Fibroblast of lung (primary cell): ENCODE results near the gene PPID. TPM values are rescaled to one million over a fixed set of nuclear protein-coding genes. Genes with fewer than 3 reads are reported as not detected.
A peak's percentile ranks its signal among the peaks of the same experiment; 100 is the strongest.

Experiments used
- DNase-seq, 2 donors: peaks; one replicate each; pipeline versions ENCODE4 v3.0.0 to v3.0.0-alpha.2; 2010; ENCODE audit warnings: low read depth in 2 of 2
- H2AFZ ChIP-seq: 2 replicates; pipeline ENCODE4 v1.5.1; 2012; ENCODE audit warnings: low read length, control low read depth, inconsistent platforms
- H3K27ac ChIP-seq: 2 replicates; pipeline ENCODE4 v1.5.1; 2011; ENCODE audit warnings: low read length, control low read depth; ENCODE audit not compliant: insufficient read depth
- H3K27me3 ChIP-seq: 2 replicates; pipeline ENCODE4 v1.5.1; 2011; ENCODE audit warnings: mild to moderate bottlenecking, low read length; ENCODE audit not compliant: control insufficient read depth, insufficient read depth
- H3K36me3 ChIP-seq: 2 replicates; pipeline ENCODE4 v1.5.1; 2011; ENCODE audit warnings: low read length; ENCODE audit not compliant: control insufficient read depth, insufficient read depth
- H3K4me1 ChIP-seq: 2 replicates; pipeline ENCODE4 v1.5.1; 2011; ENCODE audit warnings: low read length; ENCODE audit not compliant: control insufficient read depth, insufficient read depth; ENCODE audit errors: extremely low read depth
- H3K4me2 ChIP-seq: 2 replicates; pipeline ENCODE4 v1.5.1; 2011; ENCODE audit warnings: low read length, control low read depth; ENCODE audit not compliant: insufficient read depth; ENCODE audit errors: extremely low read depth
- H3K4me3 ChIP-seq, 4 experiments: fragments of 200-600 bp in 1 of 4; sonication (generic) in 1 of 4; replicated peaks in 1 of 4; 2 replicates each; pipeline ENCODE4 v1.5.1; 2011 to 2016; ENCODE audit warnings: low read length in 4 of 4, low read depth in 3 of 4, mild to moderate bottlenecking in 3 of 4, control low read depth in 2 of 4, inconsistent platforms in 1 of 4, mixed read lengths in 1 of 4; ENCODE audit not compliant: insufficient read depth in 1 of 4; ENCODE audit errors: control extremely low read depth in 1 of 4
- H3K79me2 ChIP-seq: 2 replicates; pipeline ENCODE4 v1.5.1; 2012; ENCODE audit warnings: mild to moderate bottlenecking, low read length, inconsistent platforms; ENCODE audit not compliant: control insufficient read depth, insufficient read depth
- H3K9ac ChIP-seq: 2 replicates; pipeline ENCODE4 v1.5.1; 2011; ENCODE audit warnings: mild to moderate bottlenecking, low read length, control low read depth; ENCODE audit not compliant: insufficient read depth
- H3K9me3 ChIP-seq: 2 replicates; pipeline ENCODE4 v1.5.1; 2012; ENCODE audit warnings: low read depth, low read length; ENCODE audit not compliant: control insufficient read depth, insufficient read depth
- H4K20me1 ChIP-seq: 2 replicates; pipeline ENCODE4 v1.5.1; 2011; ENCODE audit warnings: low read length; ENCODE audit not compliant: control insufficient read depth, insufficient read depth; ENCODE audit errors: extremely low read depth
- EZH2 ChIP-seq: IDR thresholded peaks from 2 replicates; pipeline ENCODE4 v1.5.1; 2012; ENCODE audit warnings: low read length, control low read depth, mild to moderate bottlenecking; ENCODE audit errors: missing control alignments
- polyA plus RNA-seq, 2 donors: library from polyadenylated mRNA; depleted of rRNA in 1 of 2; stranded (reverse) in 1 of 2; unstranded in 1 of 2; fragments of >200 nt; gene quantifications; 2 replicates each; pipeline ENCODE4 v1.2.1, GENCODE V29; 2011 to 2012; ENCODE audit warnings: missing spikeins in 1 of 2
- total RNA-seq: library from RNA; depleted of rRNA; stranded (reverse); fragments of >200 nt; gene quantifications from 2 replicates; pipeline ENCODE4 v1.2.1, GENCODE V29; 2014
- TF ChIP-seq, protein P1 (sequence below), 2 donors: IDR thresholded peaks in 1 of 2; conservative IDR thresholded peaks in 1 of 2; 1 replicate in 1 of 2; 2 replicates in 1 of 2; pipeline ENCODE4 v1.5.1; 2011 to 2012; ENCODE audit warnings: low read length in 2 of 2, control low read depth in 1 of 2, inconsistent platforms in 1 of 2, low read depth in 1 of 2, mild to moderate bottlenecking in 1 of 2

PPID gene
- total and polyA plus RNA-seq, 2 donors (not counting 1 experiment from before 2014, with no cell fraction given) = 18.4 to 36.0 TPM

GRCh38 chr4:158671665-158671914, 51.6 kb downstream of the PPID start, which contains the start of gene C4orf46:
TSS of gene C4orf46 (minus strand) at chr4:158671887. CDS start at chr4:158671801, 86 bp downstream.
- no peak for DNase-seq
- Histone ChIP-seq H3K4me2 (peak within 1 kb of the TSS; percentile 97), H3K9ac (peak within 1 kb of the TSS; percentile 96), H3K27me3 (no peaks in the 10 kb centered on the region), H4K20me1 (no peaks in the 10 kb centered on the region), H3K4me3 (peak within 1 kb of the TSS; percentile 79 to 98 (median 94)), H3K9me3 (no peaks in the 10 kb centered on the region), H3K4me1 (no peaks in the 10 kb centered on the region), H3K36me3 (no peaks in the 10 kb centered on the region), H3K79me2 (peaks cover 35% of the 10 kb centered on the region), H3K27ac (peak within 1 kb of the TSS; percentile 92), H2AFZ (peak within 1 kb of the TSS; percentile 99)
- TF ChIP-seq EZH2 = no peak
- TF ChIP-seq, protein P1, sequence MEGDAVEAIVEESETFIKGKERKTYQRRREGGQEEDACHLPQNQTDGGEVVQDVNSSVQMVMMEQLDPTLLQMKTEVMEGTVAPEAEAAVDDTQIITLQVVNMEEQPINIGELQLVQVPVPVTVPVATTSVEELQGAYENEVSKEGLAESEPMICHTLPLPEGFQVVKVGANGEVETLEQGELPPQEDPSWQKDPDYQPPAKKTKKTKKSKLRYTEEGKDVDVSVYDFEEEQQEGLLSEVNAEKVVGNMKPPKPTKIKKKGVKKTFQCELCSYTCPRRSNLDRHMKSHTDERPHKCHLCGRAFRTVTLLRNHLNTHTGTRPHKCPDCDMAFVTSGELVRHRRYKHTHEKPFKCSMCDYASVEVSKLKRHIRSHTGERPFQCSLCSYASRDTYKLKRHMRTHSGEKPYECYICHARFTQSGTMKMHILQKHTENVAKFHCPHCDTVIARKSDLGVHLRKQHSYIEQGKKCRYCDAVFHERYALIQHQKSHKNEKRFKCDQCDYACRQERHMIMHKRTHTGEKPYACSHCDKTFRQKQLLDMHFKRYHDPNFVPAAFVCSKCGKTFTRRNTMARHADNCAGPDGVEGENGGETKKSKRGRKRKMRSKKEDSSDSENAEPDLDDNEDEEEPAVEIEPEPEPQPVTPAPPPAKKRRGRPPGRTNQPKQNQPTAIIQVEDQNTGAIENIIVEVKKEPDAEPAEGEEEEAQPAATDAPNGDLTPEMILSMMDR (conservative IDR thresholded peaks at IDR 0.05 in 1 of 2, IDR thresholded peaks at IDR 0.05 in 1 of 2; ENCODE audit: low read depth in 1 of 2, low read length in 2 of 2) = no peak

DNA sequence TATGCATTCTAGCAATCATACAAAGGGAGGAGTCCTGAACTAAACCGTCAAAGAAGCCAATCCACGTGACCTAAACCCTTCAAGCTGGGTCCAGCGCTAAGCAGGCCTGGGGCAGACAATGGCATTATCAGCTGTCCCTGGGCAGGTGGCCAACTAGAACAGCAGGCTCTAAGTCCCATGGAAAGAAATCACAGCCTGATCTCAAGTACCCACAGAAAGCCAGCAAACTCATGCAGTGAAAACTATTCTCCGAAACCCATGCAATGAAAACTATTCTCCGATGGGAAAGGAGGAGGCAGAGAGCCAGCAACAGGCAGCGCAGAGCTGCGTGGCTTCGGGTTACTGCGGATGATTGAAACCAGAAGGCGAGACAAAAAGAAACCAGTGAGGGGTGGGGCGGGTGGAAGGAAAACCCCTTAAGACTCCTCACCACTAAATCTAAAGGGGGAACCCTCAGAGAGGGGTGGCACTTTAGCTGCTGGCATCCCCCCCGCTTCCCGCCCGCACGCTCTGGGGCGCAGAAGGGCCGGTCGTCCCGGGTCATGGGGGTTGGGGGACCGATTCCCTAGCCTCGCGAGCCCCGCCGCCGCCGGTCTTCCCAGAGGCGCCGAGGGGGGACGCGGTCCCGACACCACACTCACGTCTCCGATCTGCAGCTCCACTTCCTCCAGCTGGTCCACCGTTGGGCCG, 52.1 kb downstream of the PPID start:
- Histone ChIP-seq H3K36me3 (no peaks in the 10 kb centered on the region), H3K4me1 (no peaks in the 10 kb centered on the region), H4K20me1 (no peaks in the 10 kb centered on the region), H3K27ac (peak overlapping the region; percentile 92), H3K9me3 (no peaks in the 10 kb centered on the region), H3K79me2 (peaks cover 35% of the 10 kb centered on the region), H3K4me2 (peak overlapping the region; percentile 90), H2AFZ (peak overlapping the region; percentile 82), H3K27me3 (no peaks in the 10 kb centered on the region), H3K4me3 (peak overlapping the region; percentile 79 to 98 (median 94)), H3K9ac (peak overlapping the region; percentile 96)
- TF ChIP-seq, protein P1 (conservative IDR thresholded peaks at IDR 0.05 in 1 of 2, IDR thresholded peaks at IDR 0.05 in 1 of 2; ENCODE audit: low read depth in 1 of 2, low read length in 2 of 2) = no peak
- no peak for TF ChIP-seq EZH2
- DNase-seq = peak; percentile 83 to 84

DNA sequence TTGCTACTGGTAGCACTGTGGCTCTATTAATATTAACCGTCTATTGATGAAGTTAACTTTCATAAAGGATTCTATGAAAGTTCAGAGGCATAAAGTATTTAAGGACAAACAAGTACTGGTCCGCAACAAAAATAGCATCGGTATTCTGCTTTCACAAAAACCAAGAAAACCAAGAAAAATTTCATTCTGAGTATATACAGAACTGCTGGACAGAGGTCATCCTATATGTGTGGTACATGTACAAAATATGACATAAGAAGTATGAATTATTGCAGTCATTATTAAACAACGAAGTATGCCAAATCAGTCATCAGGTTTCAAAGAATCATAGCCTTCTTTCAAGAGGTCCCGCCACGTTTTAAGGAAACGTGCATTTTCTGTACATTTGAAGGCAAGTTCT, 53.9 kb downstream of the PPID start:
- no peak for DNase-seq
- Histone ChIP-seq H3K9ac (no peak overlapping the region), H3K79me2 (peaks cover 35% of the 10 kb centered on the region), H3K4me2 (no peak overlapping the region), H3K36me3 (no peaks in the 10 kb centered on the region), H3K27ac (no peak overlapping the region), H3K27me3 (no peaks in the 10 kb centered on the region), H2AFZ (no peak overlapping the region), H3K4me1 (no peaks in the 10 kb centered on the region), H4K20me1 (no peaks in the 10 kb centered on the region), H3K4me3 (no peak overlapping the region), H3K9me3 (no peaks in the 10 kb centered on the region)
- TF ChIP-seq EZH2 = no peak
- TF ChIP-seq, protein P1 (conservative IDR thresholded peaks at IDR 0.05 in 1 of 2, IDR thresholded peaks at IDR 0.05 in 1 of 2; ENCODE audit: low read depth in 1 of 2, low read length in 2 of 2) = no peak
